IPS-15b (cell line): Measurements from ENCODE around the gene NDUFAF2.

ENCODE experiments used
- H3K27me3 ChIP-seq: one replicate; pipeline ENCODE4 v1.6.1; 2013; ENCODE audit warnings: low read length; ENCODE audit not compliant: control insufficient read depth, insufficient read depth
- H3K36me3 ChIP-seq: one replicate; pipeline ENCODE4 v1.6.1; 2013; ENCODE audit warnings: low read length; ENCODE audit not compliant: control insufficient read depth, insufficient read depth
- H3K4me1 ChIP-seq: one replicate; pipeline ENCODE4 v1.6.1; 2013; ENCODE audit warnings: mild to moderate bottlenecking, low read length; ENCODE audit not compliant: control insufficient read depth, insufficient read depth
- H3K4me3 ChIP-seq: one replicate; pipeline ENCODE4 v1.5.1; 2013; ENCODE audit warnings: low read depth, low read length
- H3K9ac ChIP-seq: one replicate; pipeline ENCODE4 v1.6.1; 2013; ENCODE audit warnings: low read depth, mild to moderate bottlenecking, low read length
- H3K9me3 ChIP-seq: one replicate; pipeline ENCODE4 v1.6.1; 2013; ENCODE audit warnings: mild to moderate bottlenecking, low read length; ENCODE audit not compliant: control insufficient read depth, insufficient read depth

Gene NDUFAF2

GRCh38 chr5:60993875-60994571 lies 49.0 kb downstream of the NDUFAF2 start:
- Histone ChIP-seq H3K9me3 (no peaks in the 10 kb centered on the region), H3K9ac (no peak overlapping the region), H3K36me3 (peaks cover 7% of the 10 kb centered on the region), H3K4me1 (no peaks in the 10 kb centered on the region), H3K4me3 (no peak overlapping the region), H3K27me3 (no peaks in the 10 kb centered on the region)

- Histone ChIP-seq H3K36me3 (peaks cover 7% of the 10 kb centered on the region), H3K4me1 (peaks cover 5% of the 10 kb centered on the region), H3K9ac (no peak overlapping the region), H3K9me3 (no peaks in the 10 kb centered on the region), H3K4me3 (no peak overlapping the region), H3K27me3 (no peaks in the 10 kb centered on the region)
These were observed 51.4 kb downstream of the NDUFAF2 start for GRCh38 chr5:60996368-60996767.

GRCh38 chr5:60997721-60998120 lies 52.7 kb downstream of the NDUFAF2 start:
- Histone ChIP-seq H3K27me3 (no peaks in the 10 kb centered on the region), H3K9me3 (no peaks in the 10 kb centered on the region), H3K4me3 (no peak overlapping the region), H3K9ac (no peak overlapping the region), H3K36me3 (peaks cover 7% of the 10 kb centered on the region), H3K4me1 (peaks cover 5% of the 10 kb centered on the region)

- Histone ChIP-seq H3K4me3 (no peak overlapping the region), H3K9ac (no peak overlapping the region), H3K9me3 (no peaks in the 10 kb centered on the region), H3K4me1 (peaks cover 5% of the 10 kb centered on the region), H3K36me3 (no peaks in the 10 kb centered on the region), H3K27me3 (no peaks in the 10 kb centered on the region)
These were observed 55.9 kb downstream of the NDUFAF2 start for GRCh38 chr5:61000887-61001286.

GRCh38 chr5:61001647-61002046 lies 56.6 kb downstream of the NDUFAF2 start:
- H3K27me3 ChIP-seq: no peaks in the 10 kb centered on the region
- H3K4me3 ChIP-seq: no peak overlapping the region
- no peaks in the 10 kb centered on the region for H3K9me3 ChIP-seq
- peaks cover 5% of the 10 kb centered on the region for H3K4me1 ChIP-seq
- H3K9ac ChIP-seq: no peak overlapping the region
- H3K36me3 ChIP-seq: no peaks in the 10 kb centered on the region

- no peaks in the 10 kb centered on the region for H3K36me3 ChIP-seq
- no peaks in the 10 kb centered on the region for H3K9me3 ChIP-seq
- H3K27me3 ChIP-seq: no peaks in the 10 kb centered on the region
- peaks cover 5% of the 10 kb centered on the region for H3K4me1 ChIP-seq
- no peak overlapping the region for H3K9ac ChIP-seq
- no peak overlapping the region for H3K4me3 ChIP-seq
These were observed 57.8 kb downstream of the NDUFAF2 start for GRCh38 chr5:61002611-61003355.

- Histone ChIP-seq H3K9me3 (no peaks in the 10 kb centered on the region), H3K27me3 (no peaks in the 10 kb centered on the region), H3K4me3 (no peak overlapping the region), H3K36me3 (no peaks in the 10 kb centered on the region), H3K9ac (no peak overlapping the region), H3K4me1 (peaks cover 5% of the 10 kb centered on the region)
These were observed 59.4 kb downstream of the NDUFAF2 start for GRCh38 chr5:61004448-61004847.

- Histone ChIP-seq H3K4me1 (no peaks in the 10 kb centered on the region), H3K9ac (no peak overlapping the region), H3K27me3 (no peaks in the 10 kb centered on the region), H3K9me3 (no peaks in the 10 kb centered on the region), H3K4me3 (no peak overlapping the region), H3K36me3 (no peaks in the 10 kb centered on the region)
These were observed 64.9 kb downstream of the NDUFAF2 start for GRCh38 chr5:61009907-61010306.

- H3K9me3 ChIP-seq: no peaks in the 10 kb centered on the region
These were observed 65.8 kb downstream of the NDUFAF2 start for GRCh38 chr5:61010467-61011454.

GRCh38 chr5:61018062-61018461 lies 73.1 kb downstream of the NDUFAF2 start:
- no peak overlapping the region for H3K9ac ChIP-seq
- H3K9me3 ChIP-seq: no peaks in the 10 kb centered on the region
- no peaks in the 10 kb centered on the region for H3K4me1 ChIP-seq
- H3K27me3 ChIP-seq: no peaks in the 10 kb centered on the region
- H3K36me3 ChIP-seq: no peaks in the 10 kb centered on the region
- H3K4me3 ChIP-seq: no peak overlapping the region

More at GRCh38 chr5:61010467-61011454, 65.8 kb downstream of the NDUFAF2 start:
- Histone ChIP-seq H3K9ac (no peak overlapping the region), H3K4me1 (no peaks in the 10 kb centered on the region), H3K36me3 (no peaks in the 10 kb centered on the region), H3K4me3 (no peak overlapping the region), H3K27me3 (no peaks in the 10 kb centered on the region)

- H3K9me3 ChIP-seq: no peaks in the 10 kb centered on the region
- no peak overlapping the region for H3K9ac ChIP-seq
- H3K36me3 ChIP-seq: no peaks in the 10 kb centered on the region
- H3K4me1 ChIP-seq: no peaks in the 10 kb centered on the region
- H3K27me3 ChIP-seq: no peaks in the 10 kb centered on the region
- no peak overlapping the region for H3K4me3 ChIP-seq
These were observed 74.6 kb downstream of the NDUFAF2 start for GRCh38 chr5:61019642-61020041.
